ENCODE data around the gene PAGE3.

Gene PAGE3

DNA sequence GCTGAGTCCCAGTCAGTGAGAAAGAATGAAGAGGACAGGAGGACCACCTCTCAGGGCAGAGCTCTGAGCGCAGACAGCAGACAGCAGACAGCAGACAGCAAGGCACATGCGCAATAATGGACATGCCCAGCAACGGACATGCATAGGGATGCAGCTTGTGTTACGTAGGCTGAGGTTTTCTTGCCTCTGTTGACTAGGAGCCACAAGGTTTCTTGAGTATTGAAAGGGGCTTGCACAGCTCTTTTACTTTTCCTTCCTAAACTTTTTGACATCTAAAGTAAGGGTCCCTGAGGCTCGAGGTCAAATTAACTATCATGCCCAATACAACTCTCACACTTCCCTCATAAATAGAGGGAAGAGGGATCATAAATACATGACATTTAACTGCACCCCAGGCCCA is at the start of gene PAGE3:
Gene PAGE3 (minus strand): TSS at position 101 of the 400 bp plus-strand sequence. CDS start 1,013 bp downstream, outside the sequence.
- DNase-seq, result no peak

DNA sequence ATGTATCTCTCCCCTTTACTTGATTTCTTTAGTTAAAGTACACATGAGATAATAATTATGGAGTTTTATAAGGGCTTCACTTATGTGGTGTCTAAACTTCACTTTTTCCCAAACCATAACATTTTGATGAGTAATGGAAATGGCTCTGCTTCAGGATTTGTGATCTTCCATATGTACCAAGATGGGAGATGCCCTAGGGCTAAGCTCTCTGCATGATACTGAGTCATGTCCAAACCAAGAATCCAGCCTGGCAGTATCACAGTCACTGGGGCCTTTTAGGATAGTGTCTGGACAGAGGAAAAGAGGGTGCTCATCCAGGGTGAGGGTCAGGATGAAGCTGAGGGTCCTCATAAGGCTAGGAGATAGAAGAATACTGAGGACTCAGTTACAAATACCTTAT is 47.9 kb upstream of the PAGE3 start:
- no peak for DNase-seq

DNA sequence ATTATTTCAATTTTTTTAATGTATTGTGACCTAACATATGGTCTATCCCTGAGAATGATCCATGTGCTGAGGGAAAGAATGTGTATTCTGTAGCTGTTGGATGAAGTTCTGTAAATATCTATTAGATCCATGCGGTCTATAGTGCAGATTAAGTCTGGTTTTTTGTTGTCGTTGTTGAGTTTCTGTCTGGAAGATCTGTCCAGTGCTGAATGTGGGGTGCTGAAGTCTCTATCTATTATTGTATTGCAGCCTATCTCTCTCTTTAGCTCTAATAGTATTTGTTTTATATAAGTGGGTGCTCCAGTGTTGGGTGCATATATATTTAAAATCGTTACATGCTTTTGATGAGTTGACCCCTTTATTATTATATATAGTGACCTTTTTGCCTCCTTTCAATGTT is 26.2 kb upstream of the PAGE3 start:
- no peak for DNase-seq

- DNase-seq, result no peak
Measured at GRCh38 chrX:55279832-55280231, 15.1 kb upstream of the PAGE3 start.

GRCh38 chrX:55260806-55261205 is 3.9 kb downstream of the PAGE3 start:
- DNase-seq, result no peak

DNA sequence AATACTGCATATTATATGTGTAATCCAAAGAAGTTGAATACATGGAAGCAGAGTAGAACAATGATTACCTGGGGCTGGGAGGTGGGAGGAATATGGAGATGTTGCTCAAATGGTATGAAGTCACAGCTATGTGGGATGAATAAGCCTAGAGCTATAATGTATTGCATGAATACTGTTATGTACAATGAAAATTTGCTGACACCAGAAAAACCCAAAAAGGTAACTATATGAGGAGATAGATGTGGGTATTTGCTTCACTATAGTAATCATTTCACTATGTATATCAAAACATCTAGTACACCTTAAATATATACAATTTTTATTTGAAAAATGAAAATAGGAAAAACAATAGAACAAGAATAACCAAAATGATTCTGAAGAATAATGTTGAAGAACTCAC is 11.2 kb downstream of the PAGE3 start:
- DNase-seq, result no peak

DNA sequence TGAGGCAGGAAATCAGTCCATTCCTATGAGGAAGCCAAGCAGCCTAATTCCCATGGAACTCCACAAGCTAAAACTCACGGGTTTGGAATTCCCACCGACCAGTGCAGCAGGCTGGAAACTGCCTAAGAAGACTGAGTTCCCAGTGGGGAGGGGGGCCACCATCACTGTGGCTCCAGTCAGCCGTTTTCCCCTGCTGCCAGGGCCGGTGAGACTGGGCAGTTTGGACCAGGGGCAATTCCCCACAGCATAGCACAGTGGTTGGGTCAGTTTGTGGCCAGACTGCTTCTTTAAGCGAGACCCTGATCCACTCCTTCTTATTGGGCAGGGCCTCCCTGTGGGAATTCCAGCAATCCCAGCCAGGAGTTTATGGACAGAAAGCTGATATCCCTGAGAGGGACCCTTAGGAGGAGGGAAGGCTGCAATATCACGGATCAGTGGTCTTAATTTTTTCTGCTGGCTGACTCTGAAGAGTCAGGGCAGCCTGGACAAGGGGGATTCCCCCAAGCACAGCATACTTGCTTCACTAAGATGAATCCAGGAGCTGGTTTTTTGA is 23.9 kb downstream of the PAGE3 start:
- DNase-seq, result no peak

GRCh38 chrX:55220119-55220794 is 44.5 kb downstream of the PAGE3 start, which contains the start of gene PAGE5:
Gene PAGE5 (plus strand): TSS chrX:55220346. CDS start chrX:55221383, 1,037 bp downstream.
- DNase-seq, result no peak

GRCh38 chrX:55213381-55213780 is 51.3 kb downstream of the PAGE3 start:
- DNase-seq, result no peak

DNA sequence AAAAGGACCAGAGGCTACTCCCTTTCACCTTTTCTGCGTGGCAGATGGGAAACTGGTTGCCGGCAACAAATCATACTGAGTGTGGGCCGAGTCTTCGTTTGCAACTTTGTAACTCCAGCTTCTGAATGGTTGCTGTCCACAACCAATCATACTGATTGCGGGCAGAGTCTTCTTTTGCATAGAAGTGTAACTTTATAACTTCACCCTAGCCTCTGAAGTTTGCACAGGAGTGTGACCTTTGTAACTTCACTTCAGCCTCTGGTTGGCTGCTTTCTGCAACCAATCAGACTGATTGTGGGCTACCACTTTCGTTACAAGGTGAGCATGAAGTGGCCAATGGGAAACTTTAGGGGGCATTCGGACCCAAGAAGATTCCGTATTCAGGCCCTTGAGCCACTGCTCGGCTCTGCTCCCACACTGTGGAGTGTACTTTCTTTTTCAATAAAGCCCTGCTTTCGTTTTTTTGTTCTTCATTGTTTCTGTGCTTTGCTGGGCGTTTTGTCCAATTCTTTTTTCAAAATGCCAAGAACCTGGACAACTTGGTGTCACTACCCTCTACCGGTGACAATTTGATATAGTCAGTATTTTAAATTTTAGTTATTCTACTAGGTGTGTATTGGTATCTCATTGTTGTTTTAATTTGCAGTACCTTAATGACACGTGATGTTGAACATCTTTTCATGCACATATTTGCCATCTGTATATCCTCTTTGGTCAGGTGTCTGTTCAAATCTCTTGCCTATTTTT is 53.6 kb downstream of the PAGE3 start:
- DNase-seq, result no peak
